Neuronal stem cell (in vitro differentiated cells): ENCODE data around the gene RBPJL.

Experiments used
- DNase-seq: peaks from one replicate; pipeline ENCODE4 v3.0.0-alpha.2; 2013; ENCODE audit warnings: low spot score
- H2AFZ ChIP-seq: one replicate; pipeline ENCODE4 v1.6.1; 2013; ENCODE audit warnings: mild to moderate bottlenecking, low read length, inconsistent platforms
- H2AK5ac ChIP-seq: 2 replicates; pipeline ENCODE4 v1.6.1; 2013; ENCODE audit warnings: low read depth, mild to moderate bottlenecking, inconsistent platforms, low read length, moderate library complexity, mixed read lengths
- H2BK120ac ChIP-seq: 2 replicates; pipeline ENCODE4 v1.6.1; 2013; ENCODE audit warnings: low read depth, mild to moderate bottlenecking, inconsistent platforms, low read length, moderate library complexity, mixed read lengths
- H2BK12ac ChIP-seq: one replicate; pipeline ENCODE4 v1.6.1; 2013; ENCODE audit warnings: low read length, inconsistent platforms
- H2BK15ac ChIP-seq: 2 replicates; pipeline ENCODE4 v1.6.1; 2013; ENCODE audit warnings: mild to moderate bottlenecking, low read length, inconsistent platforms, mixed read lengths
- H2BK5ac ChIP-seq: one replicate; pipeline ENCODE4 v1.6.1; 2013; ENCODE audit warnings: inconsistent platforms, mild to moderate bottlenecking, low read length, moderate library complexity
- H3K14ac ChIP-seq: one replicate; pipeline ENCODE4 v1.6.1; 2013; ENCODE audit warnings: low read length, inconsistent platforms
- H3K18ac ChIP-seq: 2 replicates; pipeline ENCODE4 v1.6.1; 2013; ENCODE audit warnings: low read length, inconsistent platforms
- H3K23ac ChIP-seq: 2 replicates; pipeline ENCODE4 v1.6.1; 2013; ENCODE audit warnings: low read depth, mild to moderate bottlenecking, mixed read lengths, low read length, inconsistent platforms; ENCODE audit not compliant: poor library complexity
- H3K27ac ChIP-seq: replicated peaks from 3 replicates; pipeline ENCODE4 v1.5.1; 2013; ENCODE audit warnings: low read length, inconsistent platforms
- H3K27me3 ChIP-seq, 3 experiments: 2 replicates each; pipeline ENCODE4 v1.6.1; 2013; ENCODE audit warnings: low read length in 3 of 3, mild to moderate bottlenecking in 2 of 3, inconsistent platforms in 1 of 3, low read depth in 1 of 3, mixed read lengths in 1 of 3, moderate library complexity in 1 of 3; ENCODE audit not compliant: control insufficient read depth in 3 of 3, insufficient read depth in 3 of 3
- H3K36me3 ChIP-seq, 2 donors: replicated peaks in 1 of 2; 2 replicates each; pipeline ENCODE4 v1.6.1; 2013; ENCODE audit warnings: low read length in 2 of 2; ENCODE audit not compliant: control insufficient read depth in 2 of 2, insufficient read depth in 2 of 2
- H3K4ac ChIP-seq: 2 replicates; pipeline ENCODE4 v1.6.1; 2013; ENCODE audit warnings: inconsistent platforms, mild to moderate bottlenecking, low read length, moderate library complexity
- H3K4me1 ChIP-seq, 2 donors: 1 replicate in 1 of 2; 2 replicates in 1 of 2; pipeline ENCODE4 v1.6.1; 2013; ENCODE audit warnings: low read length in 2 of 2, low read depth in 1 of 2; ENCODE audit not compliant: control insufficient read depth in 2 of 2, insufficient read depth in 1 of 2
- H3K4me2 ChIP-seq: one replicate; pipeline ENCODE4 v1.6.1; 2013; ENCODE audit warnings: mild to moderate bottlenecking, low read length, inconsistent platforms; ENCODE audit not compliant: insufficient read depth, poor library complexity, severe bottlenecking
- H3K4me3 ChIP-seq, 2 donors: 2 replicates each; pipeline ENCODE4 v1.5.1; 2013; ENCODE audit warnings: low read length in 2 of 2, mild to moderate bottlenecking in 2 of 2, inconsistent platforms in 1 of 2, moderate library complexity in 1 of 2
- H3K79me1 ChIP-seq: one replicate; pipeline ENCODE4 v1.6.1; 2013; ENCODE audit warnings: low read depth, mild to moderate bottlenecking, inconsistent platforms, low read length, moderate library complexity
- H3K9ac ChIP-seq: one replicate; pipeline ENCODE4 v1.6.1; 2013; ENCODE audit warnings: mild to moderate bottlenecking, low read depth, low read length, inconsistent platforms; ENCODE audit not compliant: poor library complexity
- H3K9me3 ChIP-seq, 2 donors: replicated peaks in 1 of 2; 2 replicates each; pipeline versions ENCODE3 to v1.6.1; 2013; ENCODE audit warnings: low read length in 2 of 2, mild to moderate bottlenecking in 2 of 2, inconsistent platforms in 1 of 2, low read depth in 1 of 2, mixed read lengths in 1 of 2, moderate library complexity in 1 of 2; ENCODE audit not compliant: control insufficient read depth in 2 of 2, insufficient read depth in 1 of 2
- H4K8ac ChIP-seq: one replicate; pipeline ENCODE4 v1.6.1; 2013; ENCODE audit warnings: low read depth, mild to moderate bottlenecking, inconsistent platforms, low read length, moderate library complexity
- H4K91ac ChIP-seq: one replicate; pipeline ENCODE4 v1.6.1; 2013; ENCODE audit warnings: low read length, low read depth, mild to moderate bottlenecking, inconsistent platforms; ENCODE audit not compliant: poor library complexity

RBPJL gene

DNA sequence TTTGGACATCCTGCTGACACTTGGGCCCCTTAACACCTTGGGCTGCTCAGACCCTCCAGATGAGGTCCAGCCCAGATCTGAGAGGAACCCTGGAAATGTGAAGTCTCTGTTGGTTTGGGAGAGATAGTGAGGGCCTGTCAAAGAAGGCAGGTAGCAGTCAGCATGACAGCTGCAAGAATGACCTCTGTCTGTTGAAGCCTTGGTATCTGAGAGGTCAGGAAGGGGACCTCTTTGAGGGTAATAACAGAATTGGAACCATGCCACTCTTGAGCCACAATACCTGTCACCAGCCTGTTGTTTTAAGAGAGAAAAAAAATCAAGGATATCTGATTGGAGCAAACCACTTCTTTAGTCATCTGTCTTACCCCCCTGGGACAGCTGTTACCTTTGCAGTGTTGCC, 60.5 kb downstream of the RBPJL start:
- no peak overlapping the region for H2BK120ac ChIP-seq
- no peak overlapping the region for H3K18ac ChIP-seq
- no peak overlapping the region for H2AK5ac ChIP-seq
- peaks cover 20 to 41% of the 10 kb centered on the region in 2 donors for H3K36me3 ChIP-seq
- no peak overlapping the region for H3K9ac ChIP-seq
- no peak overlapping the region for H2BK5ac ChIP-seq
- H3K4ac ChIP-seq, result no peak overlapping the region
- no peak overlapping the region for H2BK12ac ChIP-seq
- no peak for DNase-seq
- H3K23ac ChIP-seq, result no peak overlapping the region
- no peak overlapping the region for H4K8ac ChIP-seq
- H3K27me3 ChIP-seq, result no peaks in the 10 kb centered on the region
- no peak overlapping the region for H3K27ac ChIP-seq
- peaks cover 2 to 5% of the 10 kb centered on the region in 2 donors for H3K4me1 ChIP-seq
- H3K14ac ChIP-seq, result no peak overlapping the region
- no peak overlapping the region for H2AFZ ChIP-seq
- no peak overlapping the region for H3K4me2 ChIP-seq
- H4K91ac ChIP-seq, result no peak overlapping the region
- H2BK15ac ChIP-seq, result no peak overlapping the region
- H3K79me1 ChIP-seq, result peaks cover 2% of the 10 kb centered on the region
- H3K4me3 ChIP-seq, result no peak overlapping the region
- H3K9me3 ChIP-seq, result no peaks in the 10 kb centered on the region
